Mesenchymal stem cell (in vitro differentiated cells and primary cell): ENCODE data around the gene RCAN3.

ENCODE experiments used
- DNase-seq: peaks from one replicate; pipeline ENCODE4 v3.0.0-alpha.2; 2013
- H2AFZ ChIP-seq: one replicate; pipeline ENCODE4 v1.6.1; 2013; ENCODE audit warnings: low read depth, mild to moderate bottlenecking, control low read depth, inconsistent platforms, low read length, moderate library complexity
- H2AK5ac ChIP-seq: 2 replicates; pipeline ENCODE4 v1.6.1; 2013; ENCODE audit warnings: low read length, moderate library complexity, mild to moderate bottlenecking, inconsistent platforms; ENCODE audit not compliant: severe bottlenecking
- H2BK120ac ChIP-seq: one replicate; pipeline ENCODE4 v1.6.1; 2013; ENCODE audit warnings: low read depth, mild to moderate bottlenecking, inconsistent platforms, low read length, moderate library complexity
- H2BK12ac ChIP-seq, 2 experiments: one replicate each; pipeline ENCODE4 v1.6.1; 2013; ENCODE audit warnings: inconsistent platforms in 2 of 2, low read length in 2 of 2, mild to moderate bottlenecking in 2 of 2, moderate library complexity in 2 of 2, control low read depth in 1 of 2
- H2BK15ac ChIP-seq: one replicate; pipeline ENCODE4 v1.6.1; 2013; ENCODE audit warnings: mild to moderate bottlenecking, low read depth, inconsistent platforms; ENCODE audit not compliant: poor library complexity, severe bottlenecking
- H2BK5ac ChIP-seq: 2 replicates; pipeline ENCODE4 v1.6.1; 2013; ENCODE audit warnings: low read depth, mild to moderate bottlenecking, low read length, control low read depth, inconsistent platforms; ENCODE audit not compliant: poor library complexity, severe bottlenecking
- H3K14ac ChIP-seq, 2 experiments: one replicate each; pipeline ENCODE4 v1.6.1; 2013; ENCODE audit warnings: inconsistent platforms in 2 of 2, low read length in 2 of 2, control low read depth in 1 of 2, mild to moderate bottlenecking in 1 of 2, moderate library complexity in 1 of 2
- H3K18ac ChIP-seq, 2 experiments: one replicate each; pipeline ENCODE4 v1.6.1; 2013; ENCODE audit warnings: inconsistent platforms in 2 of 2, low read length in 2 of 2, control low read depth in 1 of 2, low read depth in 1 of 2, mild to moderate bottlenecking in 1 of 2
- H3K23ac ChIP-seq, 2 experiments: one replicate each; pipeline ENCODE4 v1.6.1; 2013; ENCODE audit warnings: inconsistent platforms in 2 of 2, low read length in 2 of 2, mild to moderate bottlenecking in 2 of 2, moderate library complexity in 2 of 2, control low read depth in 1 of 2
- H3K27ac ChIP-seq: 2 replicates; pipeline ENCODE4 v1.5.1; 2013; ENCODE audit warnings: mild to moderate bottlenecking, moderate library complexity, low read length, control low read depth, inconsistent platforms; ENCODE audit not compliant: poor library complexity, severe bottlenecking
- H3K27me3 ChIP-seq, 2 experiments: 2 replicates each; pipeline versions ENCODE4 v1.6.1 to v1.7.0; 2013; ENCODE audit warnings: low read length in 2 of 2, mild to moderate bottlenecking in 2 of 2, moderate library complexity in 2 of 2, control low read depth in 1 of 2, inconsistent platforms in 1 of 2; ENCODE audit not compliant: control insufficient read depth in 1 of 2, insufficient read depth in 1 of 2
- H3K36me3 ChIP-seq, 2 experiments: 2 replicates each; pipeline versions ENCODE4 v1.6.1 to v1.7.0; 2013; ENCODE audit warnings: low read length in 2 of 2, control low read depth in 1 of 2, inconsistent platforms in 1 of 2, low read depth in 1 of 2, mild to moderate bottlenecking in 1 of 2; ENCODE audit not compliant: insufficient read depth in 2 of 2, control insufficient read depth in 1 of 2
- H3K4ac ChIP-seq, 2 experiments: one replicate each; pipeline ENCODE4 v1.6.1; 2013; ENCODE audit warnings: inconsistent platforms in 2 of 2, low read length in 2 of 2, mild to moderate bottlenecking in 2 of 2, moderate library complexity in 2 of 2, control low read depth in 1 of 2, low read depth in 1 of 2
- H3K4me1 ChIP-seq: 2 replicates; pipeline ENCODE4 v1.6.1; 2013; ENCODE audit warnings: low read depth, low read length, control low read depth; ENCODE audit not compliant: control insufficient read depth, insufficient read depth
- H3K4me2 ChIP-seq: 2 replicates; pipeline ENCODE4 v1.6.1; 2013; ENCODE audit warnings: low read length, mild to moderate bottlenecking, inconsistent platforms; ENCODE audit not compliant: poor library complexity, severe bottlenecking
- H3K4me3 ChIP-seq, 2 experiments: 2 replicates each; pipeline versions ENCODE4 v1.5.1 to v1.7.0; 2013; ENCODE audit warnings: low read length in 2 of 2, mild to moderate bottlenecking in 2 of 2, control low read depth in 1 of 2, low read depth in 1 of 2; ENCODE audit not compliant: insufficient read depth in 1 of 2
- H3K79me1 ChIP-seq: replicated peaks from 2 replicates; pipeline ENCODE4 v1.6.1; 2013; ENCODE audit warnings: mild to moderate bottlenecking, control low read depth, low read length, inconsistent platforms; ENCODE audit not compliant: poor library complexity, severe bottlenecking
- H3K9ac ChIP-seq: 2 replicates; pipeline ENCODE4 v1.7.0; 2013; ENCODE audit warnings: mild to moderate bottlenecking, low read length, moderate library complexity
- H3K9me3 ChIP-seq: 2 replicates; pipeline ENCODE4 v1.7.0; 2013; ENCODE audit warnings: mild to moderate bottlenecking, low read length; ENCODE audit not compliant: control insufficient read depth
- H4K8ac ChIP-seq: one replicate; pipeline ENCODE4 v1.6.1; 2013; ENCODE audit warnings: inconsistent platforms, mild to moderate bottlenecking, low read length, moderate library complexity
- H4K91ac ChIP-seq: one replicate; pipeline ENCODE4 v1.6.1; 2013; ENCODE audit warnings: mild to moderate bottlenecking, low read length, inconsistent platforms
- WGBS: methylation state at CpG from one replicate; pipeline ENCODE4 v1.1.7; 2013; ENCODE audit warnings: mixed read lengths; 5-methylcytosine and 5-hydroxymethylcytosine counted together

Gene RCAN3

DNA sequence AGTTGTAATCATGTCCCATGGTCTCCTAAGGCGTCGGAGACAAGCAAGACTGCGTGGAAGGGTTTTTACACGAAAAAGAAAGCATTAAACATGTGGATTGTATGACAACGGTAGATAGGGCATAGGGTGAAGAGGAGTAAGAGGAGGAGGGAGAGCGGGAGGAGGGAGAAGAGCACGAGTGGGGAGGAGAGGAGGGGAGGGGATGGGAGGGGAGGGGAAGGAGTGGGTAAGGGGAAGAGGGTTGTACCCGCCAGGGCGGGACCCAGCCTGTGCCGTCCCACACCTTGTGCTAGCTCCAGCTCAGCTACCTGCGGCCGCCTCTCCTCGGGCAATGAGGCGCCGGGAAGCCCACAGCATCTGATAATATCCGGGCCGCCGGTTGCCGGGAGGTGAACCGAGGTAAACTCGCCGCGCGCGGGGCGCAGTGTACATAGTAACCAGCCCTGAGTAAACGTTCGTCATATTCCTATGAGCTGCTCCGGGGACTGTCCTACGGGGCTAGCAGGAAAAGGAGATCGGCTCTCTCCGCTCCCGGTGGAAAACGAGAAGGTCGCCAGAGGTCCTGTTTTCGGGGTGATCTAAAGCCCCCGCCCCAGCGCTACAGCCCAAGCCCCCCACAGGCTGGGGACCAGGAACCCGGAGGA is 449 bp upstream of the RCAN3 start:
- H3K36me3 ChIP-seq: no peaks in the 10 kb centered on the region
- H3K4ac ChIP-seq: peak overlapping the region; percentile 29 to 51

DNA sequence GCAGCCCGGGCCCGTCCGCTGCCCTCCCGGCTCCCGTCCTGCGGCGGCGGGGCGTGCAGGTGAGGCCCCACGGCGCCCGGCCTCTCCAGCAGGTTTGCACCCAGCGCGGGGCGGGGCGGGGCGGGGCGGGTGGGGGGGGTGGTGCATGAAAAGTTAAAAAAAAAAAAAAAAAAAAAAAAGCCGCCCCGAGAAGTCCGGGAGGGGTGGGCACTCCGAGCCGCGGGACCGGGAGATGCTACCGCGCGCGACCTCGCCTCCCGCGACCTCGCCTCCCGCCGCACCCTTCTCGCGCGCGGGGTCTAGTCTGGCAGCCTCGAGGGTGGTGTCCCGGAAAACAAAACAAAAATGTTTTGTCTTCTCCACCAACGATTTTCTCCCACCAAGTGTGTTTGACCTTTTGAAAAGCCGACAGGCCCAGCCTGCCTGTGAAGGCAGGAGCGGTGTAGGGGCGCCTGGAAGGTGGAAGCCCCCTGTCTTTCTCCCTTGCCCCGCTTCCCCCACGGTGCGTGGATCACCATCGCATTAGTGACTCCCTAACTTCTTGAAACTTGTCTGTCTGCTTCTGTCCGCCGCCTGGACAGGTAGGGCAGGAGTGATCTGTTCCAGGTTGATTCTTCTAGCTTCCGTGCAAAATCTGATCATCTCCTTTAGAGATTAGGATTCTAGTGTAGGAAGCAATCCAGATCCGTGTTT is 569 bp downstream of the RCAN3 start:
- Histone ChIP-seq H3K4ac (peak overlapping the region in 1 of 2 experiments; percentile 63), H2BK120ac (peak overlapping the region; percentile 78), H3K27ac (no peak overlapping the region), H3K4me2 (peak overlapping the region; percentile 93), H4K8ac (peak overlapping the region; percentile 69), H3K18ac (peak overlapping the region; percentile 59 to 90), H3K79me1 (peaks cover 3% of the 10 kb centered on the region), H2BK5ac (peak overlapping the region; percentile 66), H2AFZ (peak overlapping the region; percentile 73), H2BK12ac (no peak overlapping the region), H2BK15ac (no peak overlapping the region), H3K36me3 (no peaks in the 10 kb centered on the region), H3K9me3 (no peaks in the 10 kb centered on the region), H2AK5ac (no peak overlapping the region), H3K23ac (peak overlapping the region in 1 of 2 experiments; percentile 68), H4K91ac (peak overlapping the region; percentile 72), H3K27me3 (peaks cover 14 to 20% of the 10 kb centered on the region in 2 experiments), H3K14ac (peak overlapping the region in 1 of 2 experiments; percentile 92), H3K4me1 (peaks cover 14% of the 10 kb centered on the region), H3K9ac (peak overlapping the region; percentile 83), H3K4me3 (peak overlapping the region; percentile 78 to 85)
- whole genome bisulfite sequencing: 6% methylated on average over 31 of the region's 53 CpGs
- DNase-seq: peak; percentile 21

More for the DNA sequence above, 449 bp upstream of the RCAN3 start:
- H3K79me1 ChIP-seq: peaks cover 1% of the 10 kb centered on the region
- no peak overlapping the region for H2AK5ac ChIP-seq
- peak overlapping the region; percentile 88 for H3K9ac ChIP-seq
- H3K27ac ChIP-seq: no peak overlapping the region
- DNase-seq: peak; percentile 82
- peak overlapping the region; percentile 70 to 83 for H3K18ac ChIP-seq
- peak overlapping the region; percentile 71 for H2BK120ac ChIP-seq
- peak overlapping the region; percentile 72 for H4K8ac ChIP-seq
- peaks cover 19 to 20% of the 10 kb centered on the region in 2 experiments for H3K27me3 ChIP-seq
- H2AFZ ChIP-seq: peak overlapping the region; percentile 47
- peak overlapping the region; percentile 80 for H3K4me2 ChIP-seq
- H3K4me3 ChIP-seq: peak overlapping the region; percentile 78 to 83
- no peaks in the 10 kb centered on the region for H3K9me3 ChIP-seq
- no peak overlapping the region for H3K14ac ChIP-seq
- 4% methylated on average over 33 of the region's 39 CpGs for WGBS
- H3K23ac ChIP-seq: no peak overlapping the region
- peaks cover 14% of the 10 kb centered on the region for H3K4me1 ChIP-seq
- no peak overlapping the region for H4K91ac ChIP-seq
- H2BK12ac ChIP-seq: peak overlapping the region; percentile 23 to 27
- H2BK5ac ChIP-seq: no peak overlapping the region
- peak overlapping the region; percentile 97 for H2BK15ac ChIP-seq

- Histone ChIP-seq H3K4me2 (no peak overlapping the region), H3K9me3 (no peaks in the 10 kb centered on the region), H3K23ac (no peak overlapping the region), H2BK5ac (no peak overlapping the region), H3K27ac (no peak overlapping the region), H3K4ac (no peak overlapping the region), H3K18ac (no peak overlapping the region), H2AK5ac (no peak overlapping the region), H3K36me3 (no peaks in the 10 kb centered on the region), H3K4me3 (peak overlapping the region in 1 of 2 experiments; percentile 85), H4K91ac (no peak overlapping the region), H2BK15ac (no peak overlapping the region), H4K8ac (no peak overlapping the region), H2AFZ (no peak overlapping the region), H3K79me1 (peaks cover 7% of the 10 kb centered on the region), H2BK120ac (no peak overlapping the region), H3K9ac (peak overlapping the region; percentile 83), H2BK12ac (no peak overlapping the region), H3K27me3 (peaks cover 8 to 12% of the 10 kb centered on the region in 2 experiments), H3K4me1 (peaks cover 14% of the 10 kb centered on the region), H3K14ac (no peak overlapping the region)
- WGBS: 83% methylated on average over 5 of the region's 7 CpGs
- no peak for DNase-seq
Measured at GRCh38 chr1:24503870-24504523, 1.4 kb downstream of the RCAN3 start.

DNA sequence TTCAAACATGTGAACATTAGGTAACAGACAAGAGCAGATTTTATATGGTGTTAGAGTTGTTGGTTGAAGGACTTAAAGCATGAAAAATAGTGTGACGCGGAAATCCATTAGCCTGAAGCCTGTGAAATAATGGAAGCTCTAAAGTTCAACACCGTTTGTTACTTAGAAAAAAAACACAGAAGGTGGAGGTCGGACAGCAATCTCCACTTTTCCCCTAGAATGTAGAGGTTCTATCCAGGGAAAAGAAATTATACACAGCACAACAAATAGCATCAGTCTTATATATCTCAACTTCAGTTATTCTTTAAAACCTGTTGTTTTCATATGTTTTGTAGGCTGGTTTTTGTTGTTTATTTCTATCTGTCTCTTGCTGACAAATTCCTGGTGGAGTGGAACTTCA is 1.9 kb downstream of the RCAN3 start:
- 89% methylated on average over 3 of the region's 4 CpGs for WGBS
- H3K27ac ChIP-seq: no peak overlapping the region
- no peak overlapping the region for H2BK15ac ChIP-seq
- H3K4me3 ChIP-seq: no peak overlapping the region
- H3K4me1 ChIP-seq: peaks cover 14% of the 10 kb centered on the region
- H3K4ac ChIP-seq: no peak overlapping the region
- no peaks in the 10 kb centered on the region for H3K9me3 ChIP-seq
- H3K27me3 ChIP-seq: peaks cover 3 to 7% of the 10 kb centered on the region in 2 experiments
- no peak overlapping the region for H3K18ac ChIP-seq
- no peak overlapping the region for H2BK5ac ChIP-seq
- no peak overlapping the region for H3K14ac ChIP-seq
- no peak overlapping the region for H4K8ac ChIP-seq
- no peak overlapping the region for H2BK12ac ChIP-seq
- no peak for DNase-seq
- H3K4me2 ChIP-seq: no peak overlapping the region
- H3K9ac ChIP-seq: no peak overlapping the region
- H3K36me3 ChIP-seq: no peaks in the 10 kb centered on the region
- H2AK5ac ChIP-seq: no peak overlapping the region
- no peak overlapping the region for H3K23ac ChIP-seq
- H3K79me1 ChIP-seq: peaks cover 7% of the 10 kb centered on the region
- H2BK120ac ChIP-seq: no peak overlapping the region
- H2AFZ ChIP-seq: no peak overlapping the region
- H4K91ac ChIP-seq: no peak overlapping the region
